Neuronal stem cell (in vitro differentiated cells): ENCODE measurements around the gene OR5AC2.

Source experiments
- DNase-seq: peaks from one replicate; pipeline ENCODE4 v3.0.0-alpha.2; 2013; ENCODE audit warnings: low spot score
- H2AFZ ChIP-seq: one replicate; pipeline ENCODE4 v1.6.1; 2013; ENCODE audit warnings: mild to moderate bottlenecking, low read length, inconsistent platforms
- H2AK5ac ChIP-seq: 2 replicates; pipeline ENCODE4 v1.6.1; 2013; ENCODE audit warnings: low read depth, mild to moderate bottlenecking, inconsistent platforms, low read length, moderate library complexity, mixed read lengths
- H2BK120ac ChIP-seq: 2 replicates; pipeline ENCODE4 v1.6.1; 2013; ENCODE audit warnings: low read depth, mild to moderate bottlenecking, inconsistent platforms, low read length, moderate library complexity, mixed read lengths
- H2BK12ac ChIP-seq: one replicate; pipeline ENCODE4 v1.6.1; 2013; ENCODE audit warnings: low read length, inconsistent platforms
- H2BK15ac ChIP-seq: 2 replicates; pipeline ENCODE4 v1.6.1; 2013; ENCODE audit warnings: mild to moderate bottlenecking, low read length, inconsistent platforms, mixed read lengths
- H2BK5ac ChIP-seq: one replicate; pipeline ENCODE4 v1.6.1; 2013; ENCODE audit warnings: inconsistent platforms, mild to moderate bottlenecking, low read length, moderate library complexity
- H3K14ac ChIP-seq: one replicate; pipeline ENCODE4 v1.6.1; 2013; ENCODE audit warnings: low read length, inconsistent platforms
- H3K18ac ChIP-seq: 2 replicates; pipeline ENCODE4 v1.6.1; 2013; ENCODE audit warnings: low read length, inconsistent platforms
- H3K23ac ChIP-seq: 2 replicates; pipeline ENCODE4 v1.6.1; 2013; ENCODE audit warnings: low read depth, mild to moderate bottlenecking, mixed read lengths, low read length, inconsistent platforms; ENCODE audit not compliant: poor library complexity
- H3K27ac ChIP-seq: replicated peaks from 3 replicates; pipeline ENCODE4 v1.5.1; 2013; ENCODE audit warnings: low read length, inconsistent platforms
- H3K27me3 ChIP-seq, 3 experiments: 2 replicates each; pipeline ENCODE4 v1.6.1; 2013; ENCODE audit warnings: low read length in 3 of 3, mild to moderate bottlenecking in 2 of 3, inconsistent platforms in 1 of 3, low read depth in 1 of 3, mixed read lengths in 1 of 3, moderate library complexity in 1 of 3; ENCODE audit not compliant: control insufficient read depth in 3 of 3, insufficient read depth in 3 of 3
- H3K36me3 ChIP-seq, 2 donors: replicated peaks in 1 of 2; 2 replicates each; pipeline ENCODE4 v1.6.1; 2013; ENCODE audit warnings: low read length in 2 of 2; ENCODE audit not compliant: control insufficient read depth in 2 of 2, insufficient read depth in 2 of 2
- H3K4ac ChIP-seq: 2 replicates; pipeline ENCODE4 v1.6.1; 2013; ENCODE audit warnings: inconsistent platforms, mild to moderate bottlenecking, low read length, moderate library complexity
- H3K4me1 ChIP-seq, 2 donors: 1 replicate in 1 of 2; 2 replicates in 1 of 2; pipeline ENCODE4 v1.6.1; 2013; ENCODE audit warnings: low read length in 2 of 2, low read depth in 1 of 2; ENCODE audit not compliant: control insufficient read depth in 2 of 2, insufficient read depth in 1 of 2
- H3K4me2 ChIP-seq: one replicate; pipeline ENCODE4 v1.6.1; 2013; ENCODE audit warnings: mild to moderate bottlenecking, low read length, inconsistent platforms; ENCODE audit not compliant: insufficient read depth, poor library complexity, severe bottlenecking
- H3K4me3 ChIP-seq, 2 donors: 2 replicates each; pipeline ENCODE4 v1.5.1; 2013; ENCODE audit warnings: low read length in 2 of 2, mild to moderate bottlenecking in 2 of 2, inconsistent platforms in 1 of 2, moderate library complexity in 1 of 2
- H3K79me1 ChIP-seq: one replicate; pipeline ENCODE4 v1.6.1; 2013; ENCODE audit warnings: low read depth, mild to moderate bottlenecking, inconsistent platforms, low read length, moderate library complexity
- H3K9ac ChIP-seq: one replicate; pipeline ENCODE4 v1.6.1; 2013; ENCODE audit warnings: mild to moderate bottlenecking, low read depth, low read length, inconsistent platforms; ENCODE audit not compliant: poor library complexity
- H3K9me3 ChIP-seq, 2 donors: replicated peaks in 1 of 2; 2 replicates each; pipeline versions ENCODE3 to v1.6.1; 2013; ENCODE audit warnings: low read length in 2 of 2, mild to moderate bottlenecking in 2 of 2, inconsistent platforms in 1 of 2, low read depth in 1 of 2, mixed read lengths in 1 of 2, moderate library complexity in 1 of 2; ENCODE audit not compliant: control insufficient read depth in 2 of 2, insufficient read depth in 1 of 2
- H4K8ac ChIP-seq: one replicate; pipeline ENCODE4 v1.6.1; 2013; ENCODE audit warnings: low read depth, mild to moderate bottlenecking, inconsistent platforms, low read length, moderate library complexity
- H4K91ac ChIP-seq: one replicate; pipeline ENCODE4 v1.6.1; 2013; ENCODE audit warnings: low read length, low read depth, mild to moderate bottlenecking, inconsistent platforms; ENCODE audit not compliant: poor library complexity
- WGBS, 2 donors: extraction: QIAGEN DNeasy Blood & Tissue Kit; methylation state at CpG; one replicate each; pipeline ENCODE4 v1.1.7; 2013; ENCODE audit warnings: missing lambda C conversion rate in 2 of 2, mixed read lengths in 1 of 2; ENCODE audit not compliant: insufficient read length in 2 of 2, insufficient replicate concordance in 1 of 2; ENCODE audit errors: extremely low coverage in 2 of 2; 5-methylcytosine and 5-hydroxymethylcytosine counted together

Gene OR5AC2

GRCh38 chr3:98057631-98058030, 29.3 kb upstream of the OR5AC2 start:
- Histone ChIP-seq H3K9ac (no peak overlapping the region), H3K18ac (no peak overlapping the region), H2AFZ (no peak overlapping the region), H3K23ac (no peak overlapping the region), H3K4me1 (no peaks in the 10 kb centered on the region), H2BK120ac (no peak overlapping the region), H3K4me3 (no peak overlapping the region), H2BK12ac (no peak overlapping the region), H2BK5ac (no peak overlapping the region), H2BK15ac (no peak overlapping the region), H3K9me3 (no peaks in the 10 kb centered on the region), H3K36me3 (no peaks in the 10 kb centered on the region), H4K8ac (no peak overlapping the region), H4K91ac (no peak overlapping the region), H3K4me2 (no peak overlapping the region), H3K79me1 (no peaks in the 10 kb centered on the region), H3K27me3 (no peaks in the 10 kb centered on the region), H3K14ac (no peak overlapping the region), H3K4ac (no peak overlapping the region), H2AK5ac (no peak overlapping the region), H3K27ac (no peak overlapping the region)
- DNase-seq = no peak
- no CpG with 5 or more reads among the region's 1 CpG for WGBS, 2 donors

GRCh38 chr3:98058244-98058960, 28.6 kb upstream of the OR5AC2 start:
- Histone ChIP-seq H3K4me3 (no peak overlapping the region), H4K91ac (no peak overlapping the region), H4K8ac (no peak overlapping the region), H3K4me2 (no peak overlapping the region), H2AFZ (peak overlapping the region; percentile 29), H3K27ac (no peak overlapping the region), H3K27me3 (no peaks in the 10 kb centered on the region), H3K9ac (no peak overlapping the region), H3K18ac (no peak overlapping the region), H2AK5ac (no peak overlapping the region), H3K14ac (no peak overlapping the region), H3K36me3 (no peaks in the 10 kb centered on the region), H3K23ac (no peak overlapping the region), H3K4me1 (no peaks in the 10 kb centered on the region), H2BK15ac (no peak overlapping the region), H2BK5ac (no peak overlapping the region), H3K4ac (no peak overlapping the region), H2BK120ac (no peak overlapping the region), H2BK12ac (no peak overlapping the region), H3K79me1 (no peaks in the 10 kb centered on the region), H3K9me3 (no peaks in the 10 kb centered on the region)
- WGBS, 2 donors = no CpG with 5 or more reads among the region's 7 CpGs
- no peak for DNase-seq

- Histone ChIP-seq H3K36me3 (no peaks in the 10 kb centered on the region), H3K18ac (no peak overlapping the region), H4K8ac (no peak overlapping the region), H3K14ac (no peak overlapping the region), H2BK12ac (no peak overlapping the region), H2AFZ (no peak overlapping the region), H3K9me3 (no peaks in the 10 kb centered on the region), H3K4me3 (no peak overlapping the region), H2BK5ac (no peak overlapping the region), H2BK120ac (no peak overlapping the region), H3K4ac (no peak overlapping the region), H3K27ac (no peak overlapping the region), H3K9ac (no peak overlapping the region), H3K27me3 (no peaks in the 10 kb centered on the region), H4K91ac (no peak overlapping the region), H3K23ac (no peak overlapping the region), H2AK5ac (no peak overlapping the region), H3K4me2 (no peak overlapping the region), H3K79me1 (no peaks in the 10 kb centered on the region), H2BK15ac (no peak overlapping the region), H3K4me1 (peaks cover 0 to 2% of the 10 kb centered on the region in 2 donors)
- no peak for DNase-seq
- no CpG with 5 or more reads among the region's 2 CpGs for WGBS, 2 donors
These were observed 18.1 kb upstream of the OR5AC2 start for GRCh38 chr3:98068824-98069223.

- Histone ChIP-seq H4K91ac (no peak overlapping the region), H2AK5ac (no peak overlapping the region), H2AFZ (no peak overlapping the region), H3K23ac (no peak overlapping the region), H4K8ac (no peak overlapping the region), H3K18ac (no peak overlapping the region), H3K9me3 (no peaks in the 10 kb centered on the region), H3K4me3 (no peak overlapping the region), H2BK5ac (no peak overlapping the region), H3K14ac (no peak overlapping the region), H2BK15ac (no peak overlapping the region), H2BK12ac (no peak overlapping the region), H3K9ac (no peak overlapping the region), H3K27me3 (no peaks in the 10 kb centered on the region), H3K79me1 (no peaks in the 10 kb centered on the region), H2BK120ac (no peak overlapping the region), H3K4me2 (no peak overlapping the region), H3K27ac (no peak overlapping the region), H3K4me1 (peaks cover 0 to 2% of the 10 kb centered on the region in 2 donors), H3K36me3 (no peaks in the 10 kb centered on the region), H3K4ac (no peak overlapping the region)
- WGBS, 2 donors = no CpG with 5 or more reads among the region's 2 CpGs
- peak; percentile 20 for DNase-seq
These were observed 16.1 kb upstream of the OR5AC2 start for GRCh38 chr3:98070840-98071239.
